OCI-LY3 (cell line): ENCODE measurements around the gene ATG7.

Experiments
- CTCF ChIP-seq: fragments of 200-600, 300-600 bp; sonication (generic); IDR thresholded peaks from 2 replicates; pipeline ENCODE4 v1.5.1; 2014; ENCODE audit warnings: antibody characterized with exemption, low read length, low read depth
- EZH2phosphoT487 ChIP-seq: fragments of 200-600 bp; shearing (Covaris generic); IDR thresholded peaks from 2 replicates; pipeline ENCODE4 v1.6.1; 2018; ENCODE audit warnings: antibody characterized with exemption, mixed run types, low read depth

- TF ChIP-seq CTCF = no peak
- TF ChIP-seq EZH2phosphoT487 = no peak
Observed at GRCh38 chr3:11479221-11479620, 207.0 kb downstream of the ATG7 start.
